HEK293T (cell line): ENCODE data around the gene WDR62.

Experiments used
- ARNT ChIP-seq: fragments of 450-650 bp; IDR thresholded peaks from 2 replicates; pipeline ENCODE4 v1.6.1; 2017; ENCODE audit warnings: mild to moderate bottlenecking
- CTBP1 ChIP-seq: fragments of 450-650 bp; IDR thresholded peaks from 2 replicates; pipeline ENCODE4 v1.6.1; 2016; ENCODE audit warnings: borderline replicate concordance
- ELF4 ChIP-seq: fragments of 450-650 bp; IDR thresholded peaks from 2 replicates; pipeline ENCODE4 v1.6.1; 2017; ENCODE audit warnings: antibody characterized with exemption
- FOXA1 ChIP-seq: fragments of 450-650 bp; IDR thresholded peaks from 2 replicates; pipeline ENCODE4 v1.6.1; 2016; ENCODE audit warnings: mild to moderate bottlenecking
- LEF1 ChIP-seq: fragments of 450-650 bp; IDR thresholded peaks from 2 replicates; pipeline ENCODE4 v1.6.1; 2017; ENCODE audit warnings: mild to moderate bottlenecking, borderline replicate concordance
- NFRKB ChIP-seq: fragments of 450-650 bp; IDR thresholded peaks from 2 replicates; pipeline ENCODE4 v1.6.1; 2016; ENCODE audit warnings: mild to moderate bottlenecking, moderate library complexity
- TARDBP ChIP-seq: fragments of 450-650 bp; IDR thresholded peaks from 2 replicates; pipeline ENCODE4 v1.6.1; 2016
- ZNF384 ChIP-seq: fragments of 450-650 bp; IDR thresholded peaks from 2 replicates; pipeline ENCODE4 v1.6.1; 2016

DNA sequence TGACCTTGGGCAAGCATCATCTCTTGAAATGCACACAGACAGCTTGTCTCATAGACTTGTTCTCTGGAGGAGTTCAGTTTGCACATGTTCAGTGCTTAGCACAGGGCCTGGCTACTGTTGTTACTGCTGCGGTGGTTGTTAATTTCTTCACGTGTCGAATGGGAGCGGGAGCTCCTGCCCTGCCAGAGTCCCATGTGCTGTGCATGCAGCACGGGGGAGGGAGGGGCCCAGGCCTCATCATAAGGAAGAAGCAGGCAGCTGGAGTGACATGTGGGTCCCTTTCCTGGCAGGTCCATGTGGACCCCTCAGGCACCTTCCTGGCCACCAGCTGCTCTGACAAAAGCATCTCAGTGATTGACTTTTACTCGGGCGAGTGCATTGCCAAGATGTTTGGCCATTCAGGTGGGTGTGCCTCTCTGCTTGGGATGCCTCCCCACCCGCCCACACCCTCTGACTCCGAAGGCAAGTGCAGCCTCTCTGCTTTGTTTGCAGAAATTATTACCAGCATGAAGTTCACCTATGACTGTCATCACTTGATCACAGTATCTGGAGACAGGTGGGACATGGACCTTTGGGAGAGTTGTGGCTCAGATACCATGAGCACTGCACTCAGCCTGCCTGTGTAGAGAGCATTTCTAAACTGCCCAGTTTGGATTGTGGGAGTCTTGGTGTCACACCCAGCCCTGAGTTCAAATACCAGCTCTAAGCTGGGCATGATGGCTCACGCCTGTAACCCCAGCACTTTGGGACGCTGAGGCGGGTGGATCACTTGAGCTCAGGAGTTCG, 36.4 kb downstream of the WDR62 start:
- TF ChIP-seq ZNF384, result no peak
- TF ChIP-seq ARNT, result no peak
- TF ChIP-seq ELF4, result no peak
- no peak for TF ChIP-seq NFRKB
- no peak for TF ChIP-seq CTBP1
- no peak for TF ChIP-seq TARDBP
- no peak for TF ChIP-seq LEF1
- TF ChIP-seq FOXA1, result no peak
